Activated T-helper 1 cell treated with anti-CD3 and anti-CD28 coated beads, Interleukin-12 subunit alpha, Interleukin-12 subunit beta, Interleukin-2, Interleukin-4 antibody, amounts not matched to agents 30 ng/mL and 10 ng/mL and 1 ng/mL, durations not matched to agents 14 hours and 24 hours and 36 hours (primary cell): ENCODE measurements around the gene RTKN. TPM values are rescaled to one million over a fixed set of nuclear protein-coding genes. Genes with fewer than 3 reads are reported as not detected.
A peak's percentile ranks its signal among the peaks of the same experiment; 100 is the strongest.
"Not testable (repeated sequence)": the region's sequence is repeated elsewhere in the genome, so short reads cannot be mapped to it uniquely, and the experiment has no call there.

Source experiments
- DNase-seq: peaks from one replicate; pipeline ENCODE4 v3.0.0; 2021; ENCODE audit warnings: low spot score
- H3K27ac Mint-ChIP-seq: one replicate; pipeline ENCODE4 v1.8.0; 2021; ENCODE audit warnings: mild to moderate bottlenecking, mixed read lengths
- H3K27me3 Mint-ChIP-seq: one replicate; pipeline ENCODE4 v1.8.0; 2022; ENCODE audit warnings: mild to moderate bottlenecking, moderate library complexity, mixed read lengths; ENCODE audit not compliant: insufficient read depth
- H3K36me3 Mint-ChIP-seq: one replicate; pipeline ENCODE4 v1.8.0; 2021; ENCODE audit warnings: low read depth, mixed read lengths
- H3K4me1 Mint-ChIP-seq: one replicate; pipeline ENCODE4 v1.8.0; 2021; ENCODE audit warnings: low read depth, mixed read lengths
- H3K4me3 Mint-ChIP-seq: one replicate; pipeline ENCODE4 v1.8.0; 2021; ENCODE audit warnings: mild to moderate bottlenecking, moderate library complexity, mixed read lengths
- H3K9me3 Mint-ChIP-seq: one replicate; pipeline ENCODE4 v1.8.0; 2021; ENCODE audit warnings: mixed read lengths
- intact Hi-C: fragments of 100-400 bp; cut with micrococcal nuclease; formaldehyde crosslinking; loops from one replicate; pipeline ENCODE4 v1.15.1; 2024
- total RNA-seq: library from RNA; stranded (reverse); gene quantifications from 2 replicates; pipeline ENCODE4 v1.2.3, GENCODE V29; 2022

RTKN gene
- total RNA-seq, 1 donor from 2014 or later: 4.0 TPM

DNA sequence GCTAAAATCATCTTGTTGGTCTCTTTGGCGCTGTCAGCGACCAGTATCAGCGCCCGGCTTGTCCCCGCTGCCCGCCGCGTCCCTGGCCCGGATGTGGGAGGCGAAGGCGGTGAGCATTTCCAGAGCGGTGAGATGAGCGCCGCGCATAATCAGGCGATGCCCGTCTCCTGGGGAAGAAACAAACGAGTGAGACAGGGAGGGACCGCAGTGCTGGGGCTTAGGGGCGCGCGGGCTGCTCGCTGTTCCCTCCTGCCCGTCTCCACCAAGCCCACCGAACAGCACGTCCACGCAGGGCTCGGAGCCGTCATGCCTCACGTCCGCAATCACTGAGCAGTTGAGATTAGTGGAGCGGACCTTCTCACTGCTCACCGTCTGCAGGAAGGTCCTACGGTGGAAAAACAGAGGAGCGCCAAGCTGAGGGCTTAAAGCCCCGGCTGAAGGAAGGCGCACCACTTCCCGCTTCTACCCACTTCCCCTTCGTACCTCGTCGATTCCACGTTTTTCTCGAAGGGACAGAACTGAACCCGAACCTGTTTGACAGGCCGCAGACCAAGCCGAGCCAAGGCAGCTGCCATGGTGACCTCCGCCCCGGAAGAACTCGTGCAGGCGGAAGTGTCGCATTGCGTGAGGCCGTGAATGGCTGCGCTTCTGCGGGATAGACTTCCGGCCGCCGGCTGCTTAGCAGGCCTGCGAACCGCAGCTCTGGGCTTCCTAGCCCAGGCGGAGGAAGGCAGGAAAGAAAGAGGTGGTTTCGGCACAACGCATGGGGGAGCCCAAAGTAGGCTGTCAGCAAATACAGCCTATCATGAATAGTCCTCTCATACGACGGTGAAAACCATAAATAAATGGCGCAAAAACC is 30.6 kb upstream of the RTKN start, which contains the start of gene MRPL53:
Gene MRPL53, minus strand, starts transcription at position 595 of the 859 bp plus-strand sequence. Its CDS starts 20 bp downstream, at position 575.
- Mint-ChIP-seq H3K27ac (peak within 1 kb of the TSS; percentile 94), H3K4me1 (peaks cover 21% of the 10 kb centered on the region)
- intact Hi-C loops: loop anchor here (1.0 kb wide), 5 partner anchors 8 to 57 kb away; partner anchors contain the start of genes AUP1, HTRA2, PCGF1 and TTC31

DNA sequence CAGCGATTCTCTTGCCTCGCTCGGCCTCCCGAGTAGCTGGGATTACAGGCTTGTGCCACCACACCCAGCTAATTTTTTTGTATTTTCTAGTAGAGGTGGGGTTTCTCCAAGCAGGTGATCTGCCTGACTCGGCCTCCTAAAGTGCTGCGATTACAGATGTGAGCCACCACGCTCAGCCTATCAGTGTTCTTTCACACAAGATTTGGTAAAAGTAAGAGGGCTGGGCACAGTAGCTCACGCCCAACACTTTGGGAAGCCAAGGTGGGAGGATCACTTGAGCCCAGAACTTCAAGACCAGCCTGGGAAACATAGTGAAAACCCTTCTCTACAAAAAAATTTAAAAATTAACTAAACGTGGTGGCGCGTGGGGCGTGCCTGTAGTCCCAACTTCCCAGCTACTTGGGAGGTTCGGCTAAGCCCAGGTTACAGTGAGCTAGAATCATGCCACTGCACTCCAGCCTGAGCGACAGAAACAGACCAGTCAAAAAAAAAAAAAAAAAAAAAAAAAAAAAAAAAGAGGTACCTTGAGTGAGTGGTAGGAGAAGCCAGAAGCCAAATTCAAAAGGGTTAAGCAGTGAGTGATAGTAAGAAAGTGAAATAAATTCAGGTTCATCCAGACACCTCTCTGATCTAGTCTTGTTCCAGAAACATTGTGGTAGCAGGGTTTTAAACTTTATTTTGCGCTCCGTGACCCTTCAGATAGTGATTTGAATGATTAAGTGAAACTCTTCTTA is 29.8 kb upstream of the RTKN start:
- Mint-ChIP-seq H3K36me3 (peaks cover 29% of the 10 kb centered on the region), H3K27me3 (peaks cover 2% of the 10 kb centered on the region), H3K4me1 (peaks cover 21% of the 10 kb centered on the region), H3K4me3 (peak overlapping the region; percentile 99), H3K9me3 (no peaks in the 10 kb centered on the region), H3K27ac (peak overlapping the region; percentile 94)
- intact Hi-C loops: loop anchor here (1.0 kb wide), 5 partner anchors 7 to 58 kb away; partner anchors contain the start of genes AUP1, HTRA2, PCGF1 and TTC31
- DNase-seq: no peak

More for the DNA sequence above, 30.6 kb upstream of the RTKN start, which contains the start of gene MRPL53:
- peak; percentile 95 for DNase-seq
- Mint-ChIP-seq H3K9me3 (no peaks in the 10 kb centered on the region), H3K4me3 (peak within 1 kb of the TSS; percentile 99), H3K27me3 (peaks cover 2% of the 10 kb centered on the region), H3K36me3 (peaks cover 30% of the 10 kb centered on the region)

DNA sequence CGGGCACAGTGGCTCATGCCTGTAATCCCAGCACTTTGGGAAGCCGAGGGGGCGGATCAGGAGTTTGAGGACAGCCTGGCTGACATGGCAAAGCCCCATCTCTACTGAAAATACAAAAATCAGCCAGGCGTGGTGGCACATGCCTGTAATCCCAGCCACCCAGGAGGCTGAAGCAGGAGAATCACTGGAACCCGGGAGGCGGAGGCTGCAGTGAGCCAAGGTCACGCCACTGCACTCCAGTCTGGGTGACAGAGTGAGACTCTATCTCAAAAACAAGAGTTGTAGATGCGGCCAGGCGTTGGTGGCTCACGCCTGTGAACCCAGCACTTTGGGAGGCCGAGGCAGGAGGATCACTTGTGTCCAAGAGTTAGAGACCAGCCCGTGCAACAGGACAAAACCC is 29.0 kb upstream of the RTKN start:
- Mint-ChIP-seq H3K36me3 (peaks cover 28% of the 10 kb centered on the region), H3K4me1 (peaks cover 26% of the 10 kb centered on the region), H3K27ac (peak overlapping the region; percentile 83), H3K4me3 (peak overlapping the region; percentile 79)
- H3K27me3 Mint-ChIP-seq, H3K9me3 Mint-ChIP-seq, DNase-seq, intact Hi-C loops: not testable (repeated sequence)

DNA sequence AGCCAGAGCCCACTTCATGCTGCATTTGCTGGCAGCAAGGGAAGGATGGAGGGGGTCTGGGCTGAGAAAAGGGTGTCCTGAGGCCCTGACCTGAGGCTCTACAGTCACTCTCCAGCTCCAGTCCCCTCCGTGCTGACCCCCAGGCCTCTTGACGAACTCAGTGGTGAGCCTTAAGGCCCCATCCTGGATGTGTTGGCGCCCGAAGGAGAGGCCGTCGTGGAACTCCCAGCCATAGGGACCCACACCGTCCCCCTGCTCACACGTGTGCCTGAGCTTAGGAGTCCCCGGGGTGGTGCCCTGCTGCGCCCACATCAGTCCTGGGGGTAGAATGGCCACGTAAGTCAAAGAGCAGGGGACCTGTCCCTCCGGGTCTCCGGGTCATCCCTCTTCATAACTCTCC is 22.7 kb upstream of the RTKN start:
- H3K27ac Mint-ChIP-seq: peak overlapping the region; percentile 68
- H3K4me3 Mint-ChIP-seq: peak overlapping the region; percentile 96
- no peaks in the 10 kb centered on the region for H3K27me3 Mint-ChIP-seq
- no peak for DNase-seq
- H3K36me3 Mint-ChIP-seq: peaks cover 9% of the 10 kb centered on the region
- H3K4me1 Mint-ChIP-seq: peaks cover 26% of the 10 kb centered on the region
- intact Hi-C loops: loop anchor here (1.0 kb wide), 1 partner anchor 8 kb away; the partner anchor contains the start of gene MRPL53
- no peaks in the 10 kb centered on the region for H3K9me3 Mint-ChIP-seq

DNA sequence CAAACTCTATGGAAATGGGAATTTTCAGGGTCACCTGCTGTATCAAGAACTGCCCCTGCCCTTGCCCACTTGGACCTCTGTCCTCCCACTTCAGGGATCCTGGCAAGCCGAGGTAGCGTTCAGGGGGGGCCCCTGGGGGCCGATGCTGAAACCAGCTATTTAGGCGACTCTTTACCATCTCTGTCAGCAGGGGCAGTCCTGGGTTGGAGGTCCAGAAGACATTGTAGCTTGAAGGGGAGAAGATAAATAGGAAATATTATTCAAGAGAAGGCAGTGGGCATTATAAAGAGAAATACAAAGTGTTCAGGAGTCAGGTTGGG is 21.0 kb upstream of the RTKN start:
- Mint-ChIP-seq H3K27ac (no peak overlapping the region), H3K36me3 (peaks cover 9% of the 10 kb centered on the region), H3K9me3 (no peaks in the 10 kb centered on the region), H3K27me3 (no peaks in the 10 kb centered on the region), H3K4me3 (peak overlapping the region; percentile 70), H3K4me1 (peaks cover 33% of the 10 kb centered on the region)
- no peak for DNase-seq
- intact Hi-C loops: no loop called here

DNA sequence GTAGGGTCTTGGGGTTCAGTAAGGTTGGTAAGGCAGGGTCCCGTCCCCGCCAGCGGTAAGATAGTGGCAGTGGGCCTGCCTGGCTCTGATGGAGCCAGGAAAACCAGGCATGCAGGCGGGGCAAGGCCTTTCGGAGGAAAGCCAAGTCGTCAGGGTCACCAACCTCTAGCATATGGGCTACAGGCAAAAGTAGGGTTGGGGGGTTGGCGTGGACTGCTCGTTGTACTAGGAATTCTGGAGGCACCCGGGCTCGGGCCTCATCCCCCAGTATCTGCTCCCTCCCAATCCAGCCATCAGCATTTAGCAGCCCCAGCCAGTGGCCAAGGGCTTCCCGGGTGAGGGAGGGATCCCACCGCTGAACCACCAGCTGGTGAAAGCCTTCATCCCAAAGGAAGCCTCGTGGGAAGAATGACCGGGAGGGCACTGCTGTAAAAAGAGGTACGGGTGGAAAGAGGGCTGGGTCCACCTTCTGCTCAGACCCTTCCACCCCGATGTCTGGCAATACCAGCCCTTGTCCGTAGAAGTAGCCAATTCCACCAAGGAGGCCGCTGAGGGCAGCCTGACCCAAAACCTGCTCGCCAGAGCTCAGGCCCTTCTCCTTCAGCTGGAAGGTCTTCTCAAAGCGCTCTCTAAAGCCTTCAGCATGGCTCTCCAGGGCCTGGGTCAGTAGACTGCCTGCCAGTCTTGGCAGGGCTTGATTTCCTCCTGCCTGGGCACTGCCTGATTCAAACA is 20.5 kb upstream of the RTKN start:
- intact Hi-C loops: no loop called here

DNA sequence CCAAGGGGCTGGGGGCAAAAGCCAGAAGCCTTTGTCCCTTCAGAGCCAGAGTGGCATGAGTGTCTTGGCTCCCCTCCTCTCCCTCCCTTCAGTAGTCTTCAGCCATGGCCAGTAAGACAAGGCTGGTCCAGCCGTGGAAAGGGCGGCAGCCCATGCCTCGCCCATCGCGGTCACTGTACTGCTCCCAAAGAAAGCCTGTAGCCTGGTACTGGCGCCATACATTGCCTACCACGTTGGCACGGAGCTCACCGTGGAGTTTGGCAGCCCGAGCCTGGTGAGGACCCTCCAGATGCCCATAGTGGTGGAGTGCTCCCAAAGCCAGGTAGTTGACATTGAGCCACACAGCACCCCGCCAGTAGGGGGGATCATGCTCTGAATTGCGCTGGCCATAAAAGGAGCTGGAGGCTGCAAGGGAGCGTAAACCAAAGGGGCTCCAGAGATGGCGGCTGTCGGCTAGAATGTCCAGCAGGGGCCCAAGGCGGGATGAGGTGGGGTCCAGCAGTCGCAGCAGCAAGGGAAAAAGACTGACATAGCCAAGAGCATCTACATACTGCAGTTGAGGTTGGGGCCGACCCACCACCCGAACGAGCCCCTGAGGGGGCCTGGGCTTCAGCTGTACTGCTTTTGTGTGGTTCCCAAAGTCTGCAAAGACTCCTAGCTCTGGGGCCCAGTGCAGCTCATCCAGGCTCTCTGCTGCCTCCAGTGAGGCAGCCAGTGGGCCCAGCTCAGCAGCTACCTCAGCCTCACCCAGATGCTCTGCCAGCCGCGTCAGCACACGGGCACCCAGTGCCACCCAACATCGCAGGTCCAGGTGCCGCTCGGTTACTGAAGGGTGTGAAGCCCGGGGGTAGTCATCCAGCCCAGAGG is 19.7 kb upstream of the RTKN start:
- intact Hi-C loops: no loop called here
- peaks cover 43% of the 10 kb centered on the region for H3K4me1 Mint-ChIP-seq
- H3K36me3 Mint-ChIP-seq: peaks cover 18% of the 10 kb centered on the region
- H3K27me3 Mint-ChIP-seq: no peaks in the 10 kb centered on the region
- no peaks in the 10 kb centered on the region for H3K9me3 Mint-ChIP-seq
- DNase-seq: no peak
- no peak overlapping the region for H3K4me3 Mint-ChIP-seq
- H3K27ac Mint-ChIP-seq: peak overlapping the region; percentile 38

More for the DNA sequence above, 20.5 kb upstream of the RTKN start:
- no peak overlapping the region for H3K27ac Mint-ChIP-seq
- H3K4me1 Mint-ChIP-seq: peaks cover 35% of the 10 kb centered on the region
- no peaks in the 10 kb centered on the region for H3K27me3 Mint-ChIP-seq
- no peak for DNase-seq
- H3K4me3 Mint-ChIP-seq: peak overlapping the region; percentile 70
- H3K9me3 Mint-ChIP-seq: no peaks in the 10 kb centered on the region
- peaks cover 12% of the 10 kb centered on the region for H3K36me3 Mint-ChIP-seq

DNA sequence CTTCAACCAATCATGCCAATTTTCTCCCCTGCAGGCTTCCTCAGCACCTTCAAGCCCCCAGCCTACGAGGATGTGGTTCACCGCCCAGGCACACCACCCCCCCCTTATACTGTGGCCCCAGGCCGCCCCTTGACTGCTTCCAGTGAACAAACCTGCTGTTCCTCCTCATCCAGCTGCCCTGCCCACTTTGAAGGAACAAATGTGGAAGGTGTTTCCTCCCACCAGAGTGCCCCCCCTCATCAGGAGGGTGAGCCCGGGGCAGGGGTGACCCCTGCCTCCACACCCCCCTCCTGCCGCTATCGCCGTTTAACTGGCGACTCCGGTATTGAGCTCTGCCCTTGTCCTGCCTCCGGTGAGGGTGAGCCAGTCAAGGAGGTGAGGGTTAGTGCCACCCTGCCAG is 18.4 kb upstream of the RTKN start:
- DNase-seq, intact Hi-C loops, H3K27ac Mint-ChIP-seq, H3K27me3 Mint-ChIP-seq, H3K9me3 Mint-ChIP-seq: not testable (repeated sequence)
- peak overlapping the region; percentile 98 for H3K4me3 Mint-ChIP-seq
- H3K36me3 Mint-ChIP-seq: peaks cover 29% of the 10 kb centered on the region
- peaks cover 50% of the 10 kb centered on the region for H3K4me1 Mint-ChIP-seq

DNA sequence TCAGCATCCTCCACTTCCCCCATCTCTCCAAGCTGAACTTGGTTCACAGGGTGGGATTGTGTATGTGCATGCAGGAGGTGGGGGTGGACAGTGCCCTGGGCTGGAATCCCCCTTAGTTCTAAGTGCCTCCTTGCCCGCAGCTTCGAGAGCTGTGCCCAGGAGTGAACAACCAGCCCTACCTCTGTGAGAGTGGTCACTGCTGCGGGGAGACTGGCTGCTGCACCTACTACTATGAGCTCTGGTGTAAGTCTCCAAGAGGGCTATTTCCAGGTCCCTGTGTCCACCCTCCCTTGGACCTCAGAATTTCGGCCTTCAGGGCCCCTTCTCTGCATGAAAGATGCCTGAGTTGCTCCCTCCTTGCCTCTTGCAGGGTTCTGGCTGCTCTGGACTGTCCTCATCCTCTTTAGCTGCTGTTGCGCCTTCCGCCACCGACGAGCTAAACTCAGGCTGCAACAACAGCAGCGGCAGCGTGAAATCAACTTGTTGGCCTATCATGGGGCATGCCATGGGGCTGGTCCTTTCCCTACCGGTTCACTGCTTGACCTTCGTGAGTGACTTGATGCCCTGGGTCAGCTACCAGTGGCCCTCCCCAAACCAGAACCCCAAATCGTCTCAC is 17.9 kb upstream of the RTKN start:
- intact Hi-C loops: loop anchor here (2.0 to 10.0 kb wide), 3 partner anchors 475 to 535 kb away; partner anchors contain the start of genes DGUOK, POLE4 and TET3
- H3K27me3 Mint-ChIP-seq, DNase-seq, H3K9me3 Mint-ChIP-seq: not testable (repeated sequence)
- Mint-ChIP-seq H3K27ac (peak overlapping the region; percentile 81), H3K4me1 (peaks cover 56% of the 10 kb centered on the region), H3K4me3 (peak overlapping the region; percentile 98), H3K36me3 (peaks cover 32% of the 10 kb centered on the region)

DNA sequence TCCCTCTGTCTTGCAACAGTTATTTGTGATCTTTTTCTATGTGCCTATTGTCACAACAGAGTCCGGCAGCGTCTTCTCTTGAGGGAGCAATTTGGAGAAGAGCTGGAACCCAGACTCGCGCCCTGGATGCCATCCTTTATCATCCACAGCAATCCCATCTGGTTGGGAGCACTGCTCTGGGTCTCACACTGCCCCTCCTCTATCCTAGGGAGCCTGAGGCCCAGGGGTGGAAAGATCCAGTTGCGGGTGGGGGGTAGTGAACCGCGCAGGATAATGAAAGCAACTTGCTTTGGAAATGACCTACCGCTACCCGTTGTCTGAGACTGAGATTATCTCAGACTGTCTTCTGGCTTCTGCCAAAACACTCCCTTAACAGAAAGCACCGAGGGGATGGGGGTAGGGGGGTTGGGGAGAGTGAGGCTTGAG is 17.2 kb upstream of the RTKN start:
- Mint-ChIP-seq H3K4me3 (peak overlapping the region; percentile 98), H3K36me3 (peaks cover 32% of the 10 kb centered on the region), H3K27ac (peak overlapping the region; percentile 98), H3K9me3 (no peaks in the 10 kb centered on the region), H3K27me3 (no peaks in the 10 kb centered on the region), H3K4me1 (peaks cover 61% of the 10 kb centered on the region)
- intact Hi-C loops: loop anchor here (1.0 to 10.0 kb wide), 10 partner anchors 13 to 722 kb away; partner anchors contain the start of genes AUP1, C2orf81, DGUOK and HK2
- no peak for DNase-seq

DNA sequence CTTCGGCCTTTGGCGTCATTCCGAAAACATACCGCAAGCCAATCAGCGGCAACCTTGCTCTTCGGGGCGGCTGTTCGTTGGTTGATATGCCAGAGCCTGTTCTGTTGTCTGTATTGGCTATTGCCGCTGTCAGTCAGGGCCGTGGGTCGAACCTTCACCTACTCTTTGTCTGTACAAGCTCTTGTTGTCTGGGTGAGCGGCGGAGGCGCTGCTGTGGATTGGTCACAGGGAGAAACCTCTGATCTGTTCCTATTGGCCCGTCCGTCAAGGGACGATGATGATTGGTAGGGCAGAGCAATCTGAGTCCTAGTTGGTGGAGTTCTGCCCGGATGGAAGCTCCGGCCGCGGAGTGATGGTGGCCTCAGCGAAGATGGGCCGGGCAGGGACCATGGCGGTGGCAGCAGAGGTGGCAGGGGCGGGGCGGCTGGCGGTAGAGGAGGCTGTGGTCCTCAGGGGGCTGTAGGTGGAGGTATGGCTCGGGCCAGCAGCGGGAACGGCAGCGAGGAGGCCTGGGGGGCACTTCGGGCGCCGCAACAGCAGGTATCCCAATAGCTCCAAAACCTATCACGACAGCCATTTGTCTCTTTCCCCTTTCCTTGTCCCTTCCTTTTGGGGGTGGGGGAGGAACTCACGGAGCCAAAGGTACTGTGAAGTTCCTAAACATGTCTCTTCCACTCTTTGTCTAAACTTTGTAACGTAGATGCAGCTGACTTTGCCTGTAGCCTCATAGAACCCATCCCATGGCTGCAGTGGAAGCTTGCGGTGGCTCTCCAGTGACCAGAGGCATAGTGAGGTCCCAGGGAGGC is 16.6 kb upstream of the RTKN start, which contains the start of gene WBP1:
Gene WBP1, plus strand, starts transcription at position 307 of the 806 bp plus-strand sequence. Its CDS starts 165 bp downstream, at position 472.
- peak; percentile 99 for DNase-seq
- Mint-ChIP-seq H3K4me1 (peaks cover 61% of the 10 kb centered on the region), H3K4me3 (peak within 1 kb of the TSS; percentile 98), H3K27ac (peak within 1 kb of the TSS; percentile 98), H3K9me3 (no peaks in the 10 kb centered on the region), H3K36me3 (peaks cover 32% of the 10 kb centered on the region), H3K27me3 (no peaks in the 10 kb centered on the region)
- intact Hi-C loops: loop anchor here (1.0 to 10.0 kb wide), 10 partner anchors 14 to 721 kb away; partner anchors contain the start of genes AUP1, C2orf81, DGUOK and HK2
